Ovary (tissue), 9 donors: ENCODE measurements around the gene ANKIB1. TPM values are rescaled to one million over a fixed set of nuclear protein-coding genes. Genes with fewer than 3 reads are reported as not detected.
"Not testable (repeated sequence)": the region's sequence is repeated elsewhere in the genome, so short reads cannot be mapped to it uniquely, and the experiment has no call there.

Experiments
- DNase-seq, 5 donors: peaks; one replicate each; pipeline ENCODE4 v3.0.0-alpha.2; 2019 to 2020
- H3K27ac ChIP-seq, 2 donors: fragments of 200-600 bp; one replicate each; pipeline versions ENCODE4 v1.5.1 to v1.8.0; 2019 to 2022
- H3K27me3 ChIP-seq: fragments of 200-600 bp; one replicate; pipeline ENCODE4 v1.8.0; 2022
- H3K36me3 ChIP-seq: fragments of 200-600 bp; sonication (generic); one replicate; pipeline ENCODE4 v1.5.1; 2019
- H3K4me1 ChIP-seq: one replicate; pipeline ENCODE4 v1.8.1; 2013; ENCODE audit warnings: mild to moderate bottlenecking, moderate library complexity; ENCODE audit not compliant: insufficient read depth
- H3K4me3 ChIP-seq: fragments of 200-600 bp; sonication (generic); one replicate; pipeline ENCODE4 v1.5.1; 2017
- H3K9me3 ChIP-seq, 2 donors: fragments of 200-600 bp in 1 of 2; sonication (generic) in 1 of 2; one replicate each; pipeline versions ENCODE4 v1.5.1 to v1.8.1; 2013 to 2019; ENCODE audit warnings: mild to moderate bottlenecking in 1 of 2, moderate library complexity in 1 of 2
- EP300 ChIP-seq: sonication (generic); formaldehyde crosslinking; IDR thresholded peaks from one replicate; pipeline ENCODE4 v1.6.1; 2017; ENCODE audit warnings: antibody characterized with exemption
- POLR2A ChIP-seq: fragments of 450-650 bp; IDR thresholded peaks from one replicate; pipeline ENCODE4 v1.6.1; 2017; ENCODE audit warnings: antibody characterized with exemption, mild to moderate bottlenecking, moderate library complexity
- WGBS, 3 donors: extraction: QIAGEN DNeasy Blood & Tissue Kit in 1 of 3; methylation state at CpG; one replicate each; pipeline versions ENCODE4 v1.1.5 to v1.1.7; 2013 to 2017; 5-methylcytosine and 5-hydroxymethylcytosine counted together
- intact Hi-C, 4 donors: fragments of 100-400 bp; cut with DNase I; formaldehyde crosslinking; loops; one replicate each; pipeline versions ENCODE4 v1.11.0 to v1.15.1; 2022 to 2023
- polyA plus RNA-seq, 2 donors: library from polyadenylated mRNA; stranded (reverse); fragments of 200-250 nt in 1 of 2; fragments of 350-450 nt in 1 of 2; fragmentation: Illumina TruSeq in 1 of 2; extraction: RNeasy Lipid Tissue Mini Kit (QIAGEN cat#74804) in 1 of 2; gene quantifications; one replicate each; pipeline ENCODE4 v1.2.3, GENCODE V29; 2013 to 2014
- total RNA-seq, 7 donors: library from RNA; depleted of rRNA in 2 of 7; stranded (reverse); fragments of >200 nt in 2 of 7; fragmentation: NEBNext Ultra II Directional in 3 of 7; extraction: Animal tissue kit (Norgen Biotek cat#: 25700) in 3 of 7; gene quantifications; one replicate each; pipeline versions ENCODE4 v1.1.0 to v1.2.4, GENCODE V29; 2016 to 2023
- TF ChIP-seq, protein P1 (sequence below), 3 donors: fragments of 450-650 bp in 2 of 3; fragments of 200-600 bp in 1 of 3; IDR thresholded peaks; one replicate each; pipeline versions ENCODE4 v1.5.1 to v1.8.0; 2016 to 2022; ENCODE audit warnings: antibody characterized with exemption in 3 of 3, mild to moderate bottlenecking in 1 of 3
- donor health status: DM: no; HTN: no; CAD: no; lungs with moderate emphysema.
- donor health status: DM: no; HTN: no; CAD: no.
- donor health status: Bipolar disorder and iron deficiency.
- donor health status: DM: yes; HTN: yes; CAD: no.
- donor health status: DM: no; HTN: no; CAD: no.
- donor health status: DM: yes; HTN: yes; CAD: no.

ANKIB1 gene
- total and polyA plus RNA-seq, 9 donors = 11.3 to 83.1 (median 60.1) TPM

DNA sequence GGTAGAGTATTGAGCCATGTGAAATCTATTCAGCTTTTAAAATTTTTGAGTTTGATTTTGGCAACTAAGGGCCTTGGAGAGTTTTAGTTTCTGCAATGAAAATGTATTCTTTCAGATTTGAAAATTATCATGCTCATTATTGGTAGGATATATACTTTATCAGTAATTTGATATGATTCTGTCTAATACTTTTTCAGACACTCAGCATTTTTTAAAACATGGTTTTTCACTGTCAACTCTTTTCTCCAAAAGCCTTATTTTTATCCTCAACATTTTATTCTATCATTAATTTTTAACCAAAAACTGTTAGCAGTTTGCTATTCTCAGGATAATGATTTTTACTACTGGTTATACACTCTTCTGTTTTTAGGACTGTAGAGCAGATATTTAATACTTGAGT, 4.8 kb downstream of the ANKIB1 start:
- Histone ChIP-seq H3K9me3 (no peaks in the 10 kb centered on the region), H3K4me3 (no peak overlapping the region)
- intact Hi-C loops = no loop called here

DNA sequence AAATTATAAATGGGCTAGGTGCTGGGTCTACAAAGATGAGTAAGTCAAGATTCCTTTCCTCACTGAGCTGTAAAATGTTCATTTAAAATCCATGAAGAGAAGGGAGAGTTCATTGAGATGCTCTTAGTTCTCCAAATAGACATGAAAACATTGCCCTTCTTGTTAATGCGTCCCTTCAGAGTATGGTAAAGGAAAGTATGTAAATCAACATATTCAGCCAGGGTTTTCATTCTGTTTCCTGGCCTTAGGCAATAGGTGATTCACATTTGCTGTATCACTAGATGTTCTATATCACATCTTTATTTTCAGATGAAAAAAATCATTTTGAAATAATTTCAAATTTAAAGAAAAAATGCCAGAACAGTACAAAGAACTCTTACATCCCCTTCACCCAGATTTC, 5.4 kb downstream of the ANKIB1 start:
- H3K27ac ChIP-seq = no peak overlapping the region
- peaks cover 3% of the 10 kb centered on the region for H3K4me1 ChIP-seq
- H3K4me3 ChIP-seq = no peak overlapping the region
- intact Hi-C loops = no loop called here
- no peaks in the 10 kb centered on the region for H3K9me3 ChIP-seq
- no peaks in the 10 kb centered on the region for H3K36me3 ChIP-seq
- WGBS, 3 donors = 90 to 98% (median 92%) methylated on average over 1 of the region's 1 CpG
- TF ChIP-seq POLR2A = no peak
- TF ChIP-seq, protein P1, sequence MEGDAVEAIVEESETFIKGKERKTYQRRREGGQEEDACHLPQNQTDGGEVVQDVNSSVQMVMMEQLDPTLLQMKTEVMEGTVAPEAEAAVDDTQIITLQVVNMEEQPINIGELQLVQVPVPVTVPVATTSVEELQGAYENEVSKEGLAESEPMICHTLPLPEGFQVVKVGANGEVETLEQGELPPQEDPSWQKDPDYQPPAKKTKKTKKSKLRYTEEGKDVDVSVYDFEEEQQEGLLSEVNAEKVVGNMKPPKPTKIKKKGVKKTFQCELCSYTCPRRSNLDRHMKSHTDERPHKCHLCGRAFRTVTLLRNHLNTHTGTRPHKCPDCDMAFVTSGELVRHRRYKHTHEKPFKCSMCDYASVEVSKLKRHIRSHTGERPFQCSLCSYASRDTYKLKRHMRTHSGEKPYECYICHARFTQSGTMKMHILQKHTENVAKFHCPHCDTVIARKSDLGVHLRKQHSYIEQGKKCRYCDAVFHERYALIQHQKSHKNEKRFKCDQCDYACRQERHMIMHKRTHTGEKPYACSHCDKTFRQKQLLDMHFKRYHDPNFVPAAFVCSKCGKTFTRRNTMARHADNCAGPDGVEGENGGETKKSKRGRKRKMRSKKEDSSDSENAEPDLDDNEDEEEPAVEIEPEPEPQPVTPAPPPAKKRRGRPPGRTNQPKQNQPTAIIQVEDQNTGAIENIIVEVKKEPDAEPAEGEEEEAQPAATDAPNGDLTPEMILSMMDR (IDR thresholded peaks at IDR 0.05) = no peak
- TF ChIP-seq EP300 = no peak
- DNase-seq = no peak
- no peaks in the 10 kb centered on the region for H3K27me3 ChIP-seq

More for the DNA sequence above, 4.8 kb downstream of the ANKIB1 start:
- TF ChIP-seq, protein P1 (IDR thresholded peaks at IDR 0.05) = no peak
- TF ChIP-seq EP300 = no peak
- TF ChIP-seq POLR2A = no peak
- H3K27me3 ChIP-seq = no peaks in the 10 kb centered on the region
- H3K27ac ChIP-seq = no peak overlapping the region
- no peaks in the 10 kb centered on the region for H3K36me3 ChIP-seq
- H3K4me1 ChIP-seq = peaks cover 3% of the 10 kb centered on the region
- DNase-seq = no peak

DNA sequence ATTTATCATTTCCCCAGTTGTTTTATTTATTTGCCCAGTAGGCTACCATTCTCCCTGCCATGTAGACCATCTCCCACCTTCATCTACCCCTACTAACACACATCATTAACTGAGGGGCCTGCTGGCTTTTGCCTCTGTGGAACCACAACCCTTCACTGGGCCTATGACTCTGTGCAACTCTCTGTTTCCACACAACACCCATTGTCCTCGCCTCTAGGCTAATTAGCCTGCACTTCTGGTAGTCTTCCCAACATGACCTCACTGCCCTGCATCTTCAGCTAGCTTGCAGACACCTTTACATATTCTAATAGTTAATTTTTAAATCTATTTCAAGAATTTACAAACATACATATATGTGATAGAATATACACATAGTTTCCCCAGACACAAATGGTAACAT, 7.5 kb downstream of the ANKIB1 start:
- Histone ChIP-seq H3K4me1 (peaks cover 1% of the 10 kb centered on the region), H3K4me3 (no peak overlapping the region), H3K27ac (no peak overlapping the region), H3K36me3 (no peaks in the 10 kb centered on the region), H3K9me3 (no peaks in the 10 kb centered on the region), H3K27me3 (no peaks in the 10 kb centered on the region)
- intact Hi-C loops = no loop called here
- WGBS, 3 donors = 92 to 100% (median 95%) methylated on average over 1 of the region's 1 CpG
- TF ChIP-seq POLR2A (no peak), EP300 (no peak)
- TF ChIP-seq, protein P1 (IDR thresholded peaks at IDR 0.05) = no peak
- DNase-seq = no peak

DNA sequence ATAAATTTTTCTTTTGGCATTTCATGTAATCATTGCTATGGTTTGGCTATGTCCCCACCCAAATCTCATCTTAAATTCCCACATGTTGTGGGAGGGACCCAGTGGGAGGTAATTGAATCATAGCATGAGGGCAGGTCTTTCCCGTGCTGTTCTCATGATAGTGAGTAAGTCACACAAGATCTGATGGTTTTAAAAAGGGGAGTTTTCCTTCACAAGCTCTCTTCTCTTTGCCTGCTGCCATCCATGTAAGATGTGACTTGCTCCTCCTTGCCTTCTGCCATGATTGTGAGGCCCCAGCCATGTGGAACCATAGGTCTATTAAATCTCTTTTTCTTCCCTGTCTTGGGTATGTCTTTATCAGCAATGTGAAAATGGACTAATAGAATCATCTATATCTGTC, 9.0 kb downstream of the ANKIB1 start:
- H3K9me3 ChIP-seq, H3K36me3 ChIP-seq, H3K4me3 ChIP-seq, H3K27ac ChIP-seq, H3K27me3 ChIP-seq, DNase-seq, H3K4me1 ChIP-seq, intact Hi-C loops: not testable (repeated sequence)
- WGBS, 3 donors = 71 to 90% (median 76%) methylated on average over 1 of the region's 1 CpG

DNA sequence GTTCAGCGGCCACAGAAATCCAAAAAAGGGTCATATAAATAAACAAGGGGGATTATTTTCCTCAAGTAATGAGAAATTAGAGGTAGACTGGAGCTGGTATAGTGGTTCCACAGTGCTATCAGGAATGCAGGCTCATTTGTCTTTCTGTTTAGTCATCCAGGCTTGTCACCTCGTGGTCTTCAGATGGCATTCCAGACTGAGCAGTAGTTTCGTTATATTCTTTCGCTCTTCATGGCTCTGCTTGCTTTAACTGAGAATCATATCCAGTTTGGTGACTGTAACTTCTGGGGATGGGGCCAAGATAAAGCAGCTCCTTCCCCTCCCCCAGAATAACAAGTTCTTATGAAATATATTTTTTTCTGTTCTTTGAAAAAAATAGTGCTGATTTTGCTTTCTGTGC, 9.5 kb downstream of the ANKIB1 start:
- Histone ChIP-seq H3K9me3 (no peaks in the 10 kb centered on the region), H3K27ac (no peak overlapping the region), H3K27me3 (no peaks in the 10 kb centered on the region), H3K4me1 (peaks cover 1% of the 10 kb centered on the region), H3K36me3 (no peaks in the 10 kb centered on the region), H3K4me3 (no peak overlapping the region)
- TF ChIP-seq POLR2A = no peak
- no peak for TF ChIP-seq EP300
- TF ChIP-seq, protein P1 (IDR thresholded peaks at IDR 0.05) = no peak
- WGBS, 3 donors = 80 to 90% (median 83%) methylated on average over 4 of the region's 4 CpGs
- no peak for DNase-seq
- intact Hi-C loops = no loop called here
